ENCODE results near the gene TMEM150B. TPM values are rescaled to one million over a fixed set of nuclear protein-coding genes. Genes with fewer than 3 reads are reported as not detected.

TMEM150B gene
- total RNA-seq, 1 experiment from 2014 or later, result not detected

GRCh38 chr19:55265723-55266386 is 59.3 kb downstream of the TMEM150B start:
- Histone ChIP-seq H2AFZ (ENCODE audit: low read length) (no peak overlapping the region), H3K9me3 (ENCODE audit: low read length) (no peaks in the 10 kb centered on the region), H3K36me3 (ENCODE audit: low read depth, low read length) (peaks cover 9% of the 10 kb centered on the region), H3K27me3 (ENCODE audit: low read length) (no peaks in the 10 kb centered on the region), H3K9me2 (replicated peaks; ENCODE audit: low read length) (no peaks in the 10 kb centered on the region), H3K9ac (ENCODE audit: low read length) (no peak overlapping the region), H3K27ac (ENCODE audit: low read length) (no peak overlapping the region), H3K4me2 (ENCODE audit: low read length) (no peak overlapping the region), H3K4me3 (ENCODE audit: low read length) (no peak overlapping the region), H3K79me2 (ENCODE audit: low read length) (peaks cover 6% of the 10 kb centered on the region), H3F3A (ENCODE audit: low read length, unreplicated experiment) (no peaks in the 10 kb centered on the region), H3K4me1 (ENCODE audit: insufficient read depth, low read length) (no peaks in the 10 kb centered on the region), H4K20me1 (ENCODE audit: low read length) (no peaks in the 10 kb centered on the region)
- TF ChIP-seq EZH2phosphoT487 (IDR thresholded peaks at IDR 0.05; ENCODE audit: borderline replicate concordance, low read length) (no peak), EZH2 (IDR thresholded peaks at IDR 0.05; ENCODE audit: low read length, unreplicated experiment) (no peak), CTCF (conservative IDR thresholded peaks at IDR 0.05; ENCODE audit: low read depth, low read length) (no peak)
- DNase-seq, result no peak
- ChIA-PET POLR2A (ENCODE audit: unreplicated experiment) (no interaction called here), CTCF (no interaction called here)
- ATAC-seq, result no peak
- no TSS peak for BruUV-seq (replicated peaks)
- intact Hi-C loops (cut with micrococcal nuclease), result no loop called here

- H3K36me3 ChIP-seq (ENCODE audit: low read depth, low read length), result peaks cover 9% of the 10 kb centered on the region
- DNase-seq (no peak), ATAC-seq (no peak)
- H4K20me1 ChIP-seq (ENCODE audit: low read length), result no peaks in the 10 kb centered on the region
- H3K9me2 ChIP-seq (replicated peaks; ENCODE audit: low read length), result no peaks in the 10 kb centered on the region
- no peaks in the 10 kb centered on the region for H3K9me3 ChIP-seq (ENCODE audit: low read length)
- CTCF ChIA-PET, result no interaction called here
- POLR2A ChIA-PET (ENCODE audit: unreplicated experiment), result no interaction called here
- no peak for TF ChIP-seq EZH2phosphoT487 (IDR thresholded peaks at IDR 0.05; ENCODE audit: borderline replicate concordance, low read length)
- TF ChIP-seq EZH2 (IDR thresholded peaks at IDR 0.05; ENCODE audit: low read length, unreplicated experiment), result no peak
- no peak for TF ChIP-seq CTCF (conservative IDR thresholded peaks at IDR 0.05; ENCODE audit: low read depth, low read length)
- H3K4me3 ChIP-seq (ENCODE audit: low read length), result no peak overlapping the region
- H3K27ac ChIP-seq (ENCODE audit: low read length), result no peak overlapping the region
- H3F3A ChIP-seq (ENCODE audit: low read length, unreplicated experiment), result no peaks in the 10 kb centered on the region
- no peak overlapping the region for H2AFZ ChIP-seq (ENCODE audit: low read length)
- intact Hi-C loops (cut with micrococcal nuclease), result no loop called here
- H3K9ac ChIP-seq (ENCODE audit: low read length), result no peak overlapping the region
- no TSS peak for BruUV-seq (replicated peaks)
- peaks cover under 1% of the 10 kb centered on the region; the same call in 1 of the 2 replicates for H3K4me1 ChIP-seq (ENCODE audit: insufficient read depth, low read length)
- H3K27me3 ChIP-seq (ENCODE audit: low read length), result no peaks in the 10 kb centered on the region
- H3K79me2 ChIP-seq (ENCODE audit: low read length), result peaks cover 6% of the 10 kb centered on the region
- H3K4me2 ChIP-seq (ENCODE audit: low read length), result no peak overlapping the region
These were observed 60.0 kb downstream of the TMEM150B start for GRCh38 chr19:55265173-55265572.

GRCh38 chr19:55264531-55264930 is 60.6 kb downstream of the TMEM150B start:
- ATAC-seq (no peak), DNase-seq (no peak)
- ChIA-PET CTCF (no interaction called here), POLR2A (ENCODE audit: unreplicated experiment) (no interaction called here)
- Histone ChIP-seq H3K36me3 (ENCODE audit: low read depth, low read length) (peaks cover 9% of the 10 kb centered on the region; the same call in 1 of the 2 replicates), H3K4me2 (ENCODE audit: low read length) (no peak overlapping the region), H3K9me3 (ENCODE audit: low read length) (no peaks in the 10 kb centered on the region), H3K4me3 (ENCODE audit: low read length) (no peak overlapping the region), H3K79me2 (ENCODE audit: low read length) (peaks cover 6% of the 10 kb centered on the region), H3K9ac (ENCODE audit: low read length) (no peak overlapping the region), H3K27ac (ENCODE audit: low read length) (no peak overlapping the region), H3K4me1 (ENCODE audit: insufficient read depth, low read length) (peaks cover 7% of the 10 kb centered on the region), H4K20me1 (ENCODE audit: low read length) (no peaks in the 10 kb centered on the region), H3F3A (ENCODE audit: low read length, unreplicated experiment) (no peaks in the 10 kb centered on the region), H3K9me2 (replicated peaks; ENCODE audit: low read length) (no peaks in the 10 kb centered on the region), H2AFZ (ENCODE audit: low read length) (no peak overlapping the region), H3K27me3 (ENCODE audit: low read length) (no peaks in the 10 kb centered on the region)
- TF ChIP-seq CTCF (conservative IDR thresholded peaks at IDR 0.05; ENCODE audit: low read depth, low read length) (no peak), EZH2 (IDR thresholded peaks at IDR 0.05; ENCODE audit: low read length, unreplicated experiment) (no peak), EZH2phosphoT487 (IDR thresholded peaks at IDR 0.05; ENCODE audit: borderline replicate concordance, low read length) (no peak)
- intact Hi-C loops (cut with micrococcal nuclease), result no loop called here
- BruUV-seq (replicated peaks), result no TSS peak

Measured in PC-3 (cell line).